ENCODE results near the gene SPATA9.
"Not testable (repeated sequence)": the region's sequence is repeated elsewhere in the genome, so short reads cannot be mapped to it uniquely, and the experiment has no call there.

SPATA9 gene

GRCh38 chr5:95715799-95716461 lies 33.1 kb upstream of the SPATA9 start:
- no peak for DNase-seq

DNA sequence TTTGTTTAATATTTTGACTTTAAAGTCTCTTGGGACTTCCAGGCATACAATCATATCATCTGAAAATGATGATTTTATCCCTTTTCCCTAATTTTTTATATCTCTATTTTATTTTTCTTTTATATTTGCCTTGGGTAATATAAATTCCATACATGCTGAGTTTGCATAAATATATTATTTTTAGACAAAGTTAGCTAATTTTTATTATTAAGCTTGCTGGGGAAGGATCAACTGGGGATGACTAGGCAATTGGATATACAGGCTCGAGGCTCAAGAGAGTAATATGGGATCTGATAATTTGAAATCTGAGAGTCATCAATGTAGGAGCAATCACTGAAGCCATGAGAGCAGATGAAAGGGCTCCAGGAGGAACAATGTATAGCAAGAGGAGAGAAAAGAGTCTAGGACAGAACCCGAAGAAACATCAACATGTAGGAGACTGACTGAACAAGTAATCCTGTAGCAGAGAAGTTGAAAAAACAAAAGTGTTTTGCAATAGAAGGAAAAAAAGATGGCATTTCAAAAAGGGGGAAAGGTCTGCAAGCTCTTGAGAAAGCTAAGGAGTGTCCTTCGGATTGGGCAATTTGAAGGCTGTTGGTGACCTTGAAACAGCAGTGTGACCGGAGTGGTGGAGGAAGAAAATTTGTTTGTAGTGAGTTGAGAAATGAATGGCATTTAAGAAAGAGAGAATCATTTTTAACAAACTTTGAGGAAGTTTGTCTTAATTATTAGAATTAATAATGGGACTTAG lies 31.3 kb upstream of the SPATA9 start:
- no peak for DNase-seq

DNA sequence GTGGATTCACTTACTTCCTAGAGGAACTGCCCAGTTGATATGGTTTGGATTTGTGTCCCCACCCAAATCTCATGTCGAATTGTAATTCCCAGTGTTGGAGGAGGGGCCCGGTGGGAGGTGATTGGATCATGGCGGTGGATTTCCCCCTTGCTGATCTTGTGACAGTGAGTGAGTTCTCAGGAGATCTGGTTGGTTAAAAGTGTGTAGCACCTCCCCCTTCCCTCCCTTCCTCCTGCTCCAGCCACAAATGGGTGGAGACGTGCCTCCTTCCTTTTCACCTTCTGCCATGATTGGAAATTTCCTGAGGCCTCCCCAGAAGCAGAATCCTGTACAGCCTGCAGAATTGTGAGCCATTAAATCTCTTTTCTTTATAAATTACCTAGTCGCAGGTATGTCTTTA lies 30.5 kb upstream of the SPATA9 start:
- not testable (repeated sequence) for DNase-seq

- DNase-seq: no peak
These were observed 29.7 kb upstream of the SPATA9 start for GRCh38 chr5:95712347-95712958.

- no peak for DNase-seq
These were observed 28.9 kb upstream of the SPATA9 start for GRCh38 chr5:95711501-95712346.

DNA sequence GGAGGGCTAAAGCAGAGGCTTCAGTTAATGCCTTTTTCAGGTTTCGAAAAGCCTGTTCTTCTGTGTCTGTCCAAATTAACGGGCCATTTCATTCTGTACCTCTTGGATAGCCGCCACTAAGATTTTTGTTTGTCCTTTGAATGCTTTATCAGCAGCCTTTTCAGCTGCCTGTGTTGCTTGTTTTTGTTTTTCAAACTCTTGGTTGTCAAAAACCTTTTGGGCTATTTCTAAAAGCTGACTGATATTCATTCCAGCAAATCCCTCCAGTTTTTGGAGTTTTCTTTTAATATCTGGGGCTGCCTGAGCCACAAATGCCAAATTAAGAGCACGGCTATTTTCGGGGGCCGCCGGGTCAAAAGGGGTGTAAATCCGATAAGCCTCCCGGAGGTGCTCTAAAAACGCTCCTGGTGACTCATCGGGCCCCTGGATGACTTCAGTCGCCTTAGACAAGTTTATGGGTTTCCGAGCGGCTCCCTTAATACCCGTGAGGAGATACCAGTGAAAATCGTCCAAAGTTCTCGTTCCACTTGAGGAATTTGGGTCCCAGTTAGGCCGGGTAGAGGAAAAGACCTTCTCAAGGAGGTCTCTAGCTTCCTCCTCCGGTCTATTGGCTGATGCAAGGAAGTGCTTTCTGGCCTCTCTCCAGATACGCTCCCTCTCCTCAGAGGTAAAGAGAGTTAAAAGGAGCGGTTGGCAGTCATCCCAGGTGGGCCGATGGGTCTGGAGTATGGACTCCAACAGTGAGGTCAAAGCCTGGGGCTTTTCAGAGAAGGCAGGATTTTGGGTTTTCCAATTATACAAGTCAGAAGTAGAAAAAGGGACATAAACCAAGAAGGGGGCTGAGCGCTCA lies 28.1 kb upstream of the SPATA9 start:
- not testable (repeated sequence) for DNase-seq

DNA sequence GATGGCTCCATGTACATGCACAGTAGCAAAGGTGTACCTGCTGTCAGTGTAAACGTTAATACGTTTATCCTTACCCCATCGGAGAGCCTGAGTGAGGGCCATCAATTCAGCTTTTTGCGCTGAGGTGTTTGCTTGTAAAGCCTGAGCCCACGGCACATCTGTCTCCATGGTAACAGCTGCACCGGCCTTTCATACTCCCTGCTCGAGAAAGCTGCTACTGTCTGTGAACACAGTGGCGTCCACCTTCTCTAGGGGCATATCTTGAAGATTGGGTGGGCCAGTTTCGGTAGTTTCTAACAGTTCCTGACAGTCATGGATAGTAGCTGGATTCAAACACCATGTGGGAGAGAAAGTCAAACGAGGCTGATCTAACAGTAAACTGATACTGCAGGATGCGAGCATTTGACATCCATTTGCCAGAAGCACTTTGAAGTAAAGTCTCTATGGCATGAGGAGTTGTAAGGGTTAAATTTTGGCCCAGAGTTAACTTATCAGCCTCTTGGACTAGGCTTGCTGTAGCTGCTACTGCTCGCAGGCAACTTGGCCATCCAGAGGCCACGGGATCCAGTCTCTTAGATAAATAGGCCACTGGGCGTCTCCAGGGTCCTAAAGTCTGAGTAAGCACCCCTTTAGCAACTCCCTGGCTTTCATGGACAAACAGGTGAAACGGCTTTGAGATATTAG lies 27.3 kb upstream of the SPATA9 start:
- DNase-seq: no peak

- no peak for DNase-seq
These were observed 26.1 kb upstream of the SPATA9 start for GRCh38 chr5:95708876-95709275.

DNA sequence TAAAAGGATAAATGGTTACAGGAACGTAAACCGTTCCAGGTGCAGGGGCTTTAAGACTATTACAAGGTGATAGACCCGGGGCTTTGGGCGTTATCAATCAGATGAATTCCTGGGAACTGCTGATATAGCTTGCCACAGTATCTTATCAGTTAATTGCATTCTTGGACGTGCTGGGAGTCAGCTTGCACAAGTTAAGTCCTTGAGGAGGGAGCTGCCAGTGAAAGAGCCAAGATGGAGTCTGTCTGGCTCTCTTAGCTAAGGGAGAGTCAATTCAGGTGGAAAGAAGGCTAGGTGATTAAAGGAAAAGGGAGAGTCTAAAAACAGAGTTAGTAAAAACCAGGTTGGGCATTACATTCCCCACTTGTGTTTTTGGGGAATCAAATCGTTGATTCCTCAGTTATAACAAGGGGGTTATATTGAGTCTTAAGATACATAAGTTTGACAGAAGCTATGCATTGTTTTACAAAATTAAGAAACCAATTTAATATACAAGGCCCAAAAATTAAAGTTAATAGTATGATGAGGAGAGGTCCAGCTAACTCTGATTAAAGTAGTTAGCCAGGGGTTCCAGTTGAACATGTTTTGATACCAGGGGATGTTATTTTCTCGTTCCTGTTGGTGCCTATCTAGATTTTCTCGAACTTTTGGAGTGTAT lies 24.9 kb upstream of the SPATA9 start:
- not testable (repeated sequence) for DNase-seq

- DNase-seq: no peak
These were observed 24.3 kb upstream of the SPATA9 start for GRCh38 chr5:95707055-95707454.

GRCh38 chr5:95706196-95706595 lies 23.4 kb upstream of the SPATA9 start:
- not testable (repeated sequence) for DNase-seq

DNA sequence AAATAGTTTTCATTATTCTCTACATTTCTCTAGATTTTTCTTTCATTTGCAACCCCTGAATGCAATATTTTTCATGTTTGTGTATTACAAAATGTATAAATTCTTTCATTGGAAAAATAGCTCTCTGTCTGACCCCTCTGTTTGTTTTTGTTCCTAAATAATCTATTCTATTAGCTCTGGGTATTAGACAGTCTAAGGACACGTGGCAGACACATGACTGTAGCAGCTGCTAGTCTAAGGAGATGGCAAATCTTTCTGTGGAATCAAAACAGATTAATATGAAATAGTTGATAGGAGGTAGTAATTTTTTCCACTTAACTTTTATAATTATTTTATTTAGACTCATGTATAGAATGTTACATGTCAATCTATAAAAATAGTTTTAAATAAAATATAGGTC lies 21.4 kb upstream of the SPATA9 start:
- DNase-seq: no peak

- no peak for DNase-seq
These were observed 18.3 kb upstream of the SPATA9 start for GRCh38 chr5:95701074-95701473.

DNA sequence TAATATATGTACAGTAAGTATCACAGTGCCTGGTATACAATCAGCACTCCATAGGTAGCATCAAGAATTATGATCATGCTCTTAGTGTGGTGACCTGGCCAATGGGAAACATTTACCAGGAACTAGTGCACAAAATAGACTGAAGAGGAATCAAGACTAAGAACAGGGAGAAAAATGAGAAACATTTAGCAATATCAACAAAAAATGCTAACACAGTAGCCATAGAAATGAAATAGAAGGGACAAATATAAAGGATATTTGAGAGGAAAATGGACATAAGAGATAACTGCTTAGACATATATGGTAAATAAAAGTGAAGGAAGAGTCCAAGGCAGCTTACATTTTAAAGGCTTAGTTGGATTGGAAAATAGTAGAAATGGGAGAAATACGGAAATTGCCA lies 16.5 kb upstream of the SPATA9 start:
- no peak for DNase-seq

DNA sequence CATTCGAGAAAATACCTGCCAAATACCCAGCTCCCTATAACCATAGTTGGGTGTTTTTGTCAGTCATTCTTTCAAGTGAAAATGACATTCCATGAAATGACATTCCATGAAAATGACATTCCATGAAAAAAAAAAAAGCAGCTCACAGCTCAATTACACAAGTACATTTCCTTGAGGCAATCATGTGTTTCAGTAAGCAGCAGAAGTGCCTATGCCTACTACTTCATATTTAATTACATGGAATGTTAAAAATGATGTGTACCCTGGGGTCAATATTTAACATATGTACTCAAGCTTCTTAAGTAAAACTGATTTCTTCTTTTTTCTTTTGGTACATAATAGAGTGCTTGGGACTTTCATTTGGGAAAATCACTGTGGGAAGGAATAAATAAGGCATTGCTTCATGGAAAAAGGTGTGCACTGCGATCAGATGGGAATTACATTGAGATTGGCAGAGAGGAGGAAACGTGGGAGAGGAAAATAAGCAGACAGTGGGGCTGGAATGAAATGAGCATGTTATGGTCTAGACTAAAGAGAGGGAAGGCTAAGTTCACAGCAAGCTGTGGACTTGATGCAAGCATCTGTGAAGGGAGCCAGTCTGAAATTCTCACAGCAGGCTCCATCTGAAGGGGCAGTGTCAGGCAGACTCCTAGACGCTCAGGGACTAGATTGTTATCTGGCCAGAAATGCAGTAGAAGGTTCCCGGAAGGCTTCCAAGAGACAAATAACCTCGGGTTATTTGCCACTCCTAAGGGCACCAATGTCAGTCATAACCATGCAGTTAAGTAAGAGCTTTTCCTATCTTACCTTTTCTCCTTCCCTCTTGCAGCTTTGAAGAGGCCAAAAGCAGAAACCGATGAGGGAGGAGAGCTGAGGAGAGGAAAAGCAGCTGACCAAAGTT lies 15.2 kb upstream of the SPATA9 start:
- DNase-seq: no peak

- no peak for DNase-seq
These were observed 7.5 kb upstream of the SPATA9 start for GRCh38 chr5:95690333-95690732.

DNA sequence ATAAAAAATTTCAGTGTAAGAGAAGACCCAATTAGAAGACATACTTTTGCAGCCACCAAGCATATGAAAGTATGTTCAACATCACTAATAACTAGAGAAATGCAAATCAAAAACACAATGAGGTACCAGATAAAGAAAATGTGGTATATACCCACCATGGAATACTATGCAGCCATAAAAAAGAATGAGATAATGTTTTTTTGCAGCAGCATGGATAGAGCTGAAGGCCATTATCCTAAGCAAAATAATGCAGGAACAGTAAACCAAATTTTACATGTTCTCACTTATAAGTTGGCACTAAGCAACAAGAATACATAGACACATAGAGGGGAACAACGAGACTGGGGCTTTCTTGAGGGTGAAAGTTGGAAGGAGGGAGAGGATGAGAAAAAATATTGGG lies 6.9 kb upstream of the SPATA9 start:
- no peak for DNase-seq

DNA sequence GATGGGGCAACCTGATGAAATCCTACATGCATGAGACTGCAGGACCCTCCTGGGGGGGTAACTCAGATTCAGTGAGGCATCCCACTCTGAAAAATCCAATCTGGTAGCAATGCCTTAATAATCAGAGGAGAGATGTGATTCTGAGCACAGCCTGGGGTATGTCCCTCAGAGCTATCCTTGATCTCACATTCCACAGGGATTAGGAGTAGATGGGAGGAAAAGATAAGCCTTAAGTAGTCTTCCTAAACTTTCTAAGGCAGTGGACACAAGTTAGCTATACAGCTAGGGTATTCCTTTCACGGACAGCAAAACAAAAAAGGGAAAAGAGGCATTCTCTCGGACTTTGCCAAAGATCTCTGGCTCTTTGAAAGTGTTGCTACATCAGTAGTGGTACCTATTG lies 3.9 kb upstream of the SPATA9 start:
- DNase-seq: no peak

DNA sequence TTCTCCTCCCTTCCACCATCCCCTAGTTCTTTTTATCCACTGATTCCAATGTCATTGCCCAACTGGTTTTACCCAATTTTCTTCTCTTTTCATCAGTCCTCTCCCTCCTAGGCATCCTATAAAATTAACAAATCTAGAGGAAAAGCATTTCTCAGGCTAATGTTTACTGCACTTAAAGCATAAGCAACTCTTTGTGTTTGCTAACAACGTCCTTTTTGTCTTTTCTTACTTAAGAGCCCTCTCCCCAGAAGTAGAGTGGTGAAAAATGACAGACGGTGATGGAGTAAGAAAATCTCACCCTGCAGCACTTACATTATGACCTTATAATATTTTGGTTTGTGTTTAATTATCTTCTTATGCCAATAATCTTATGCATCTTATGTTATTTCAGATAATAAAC lies 1.6 kb upstream of the SPATA9 start:
- no peak for DNase-seq

DNA sequence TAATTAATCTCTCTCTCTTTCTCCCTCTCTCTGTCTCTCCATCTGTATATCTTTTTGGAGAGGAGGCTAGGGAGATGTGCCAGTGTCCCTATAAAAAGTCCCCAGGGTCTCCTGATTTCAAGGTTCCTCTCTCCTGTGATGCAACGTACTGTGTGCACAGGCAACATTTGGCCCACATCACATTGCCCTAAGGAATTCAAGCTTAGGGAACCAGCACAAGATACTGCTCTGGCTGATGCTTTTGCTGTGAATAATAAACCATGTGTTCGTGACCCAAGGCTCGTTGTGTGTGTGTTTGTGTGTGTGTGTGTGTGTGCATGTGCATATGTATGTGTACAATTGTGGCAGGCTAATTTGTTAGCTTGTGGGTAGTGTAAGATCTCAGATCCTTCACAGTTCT lies 9.7 kb downstream of the SPATA9 start:
- DNase-seq: no peak
